ENCODE measurements around the gene IL17RD. TPM values are rescaled to one million over a fixed set of nuclear protein-coding genes. Genes with fewer than 3 reads are reported as not detected.

Gene IL17RD
- under 1 TPM; under 0.01 to 0.40 (median 0.29) TPM for total RNA-seq
- long read RNA-seq = 0 reads

DNA sequence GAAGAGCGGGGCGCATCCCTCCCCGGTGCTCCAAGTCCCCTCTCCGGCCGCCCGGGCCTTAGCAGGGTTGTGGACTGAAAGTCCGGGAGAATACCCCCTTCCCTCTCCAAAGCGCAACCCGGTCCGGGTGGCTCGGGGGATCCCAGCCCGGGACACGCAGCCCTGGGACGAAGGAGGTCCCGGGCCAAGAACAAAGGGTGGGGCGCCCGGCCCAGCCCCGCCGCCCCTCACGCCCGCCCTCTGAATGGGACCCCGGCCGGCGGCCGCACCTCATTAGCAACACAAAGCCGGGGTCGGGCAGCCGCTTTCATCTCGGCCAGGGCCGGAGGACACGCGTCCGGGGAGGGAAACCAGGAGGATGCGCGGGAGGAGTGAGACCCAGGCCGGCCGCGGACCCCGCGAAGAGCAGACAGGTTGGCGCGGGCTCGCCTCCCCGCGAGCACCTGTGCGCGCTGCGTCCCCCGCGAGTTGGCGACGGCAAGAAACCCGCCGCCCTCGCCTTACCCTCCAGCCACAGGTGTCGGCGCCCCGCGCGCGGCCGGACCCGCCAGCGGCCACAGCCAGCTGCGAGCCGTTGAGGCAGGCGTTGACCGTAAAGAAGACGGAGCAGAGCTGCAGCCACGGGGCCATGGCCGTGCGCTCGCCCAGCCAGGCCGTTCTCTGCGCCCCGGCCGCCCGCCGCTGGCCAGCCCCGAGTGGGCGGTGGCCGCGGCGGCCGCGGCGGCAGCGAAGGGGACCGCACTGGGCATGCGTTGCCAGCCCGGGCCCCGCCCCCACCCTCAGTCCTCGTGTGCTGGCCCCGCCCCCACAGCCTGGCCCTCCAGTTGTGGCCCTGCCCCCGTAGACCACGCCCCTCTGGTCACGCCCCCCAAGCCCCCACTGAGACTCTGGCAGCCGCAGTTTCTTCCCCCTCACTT is at the start of gene IL17RD:
IL17RD (minus strand) TSS at position 697 of the 917 bp plus-strand sequence; CDS start at position 630, 67 bp downstream.
- no peaks in the 10 kb centered on the region for H3K36me3 ChIP-seq
- intact Hi-C loops (cut with DNase I) = no loop called here
- TF ChIP-seq POLR2A (IDR thresholded peaks at IDR 0.05) = no peak
- TF ChIP-seq CTCF (IDR thresholded peaks at IDR 0.05) = no peak

GRCh38 chr3:57206423-57206822 is 41.3 kb upstream of the IL17RD start:
- no peak overlapping the region for H3K4me3 ChIP-seq
- H3K4me1 ChIP-seq = no peaks in the 10 kb centered on the region
- 71% methylated on average over 2 of the region's 2 CpGs for WGBS (ENCODE audit: insufficient coverage, low coverage, low lambda C conversion rate, missing lambda C conversion rate)
- no peaks in the 10 kb centered on the region for H3K36me3 ChIP-seq
- intact Hi-C loops (cut with DNase I) = no loop called here
- H3K9me3 ChIP-seq = no peaks in the 10 kb centered on the region
- ATAC-seq (no peak), DNase-seq (no peak)
- no peaks in the 10 kb centered on the region for H3K27me3 ChIP-seq
- TF ChIP-seq POLR2A (IDR thresholded peaks at IDR 0.05) (no peak), CTCF (IDR thresholded peaks at IDR 0.05) (no peak)
- no peak overlapping the region for H3K27ac ChIP-seq

More for the DNA sequence above, at the start of gene IL17RD:
- Histone ChIP-seq H3K27me3 (no peaks in the 10 kb centered on the region), H3K9me3 (no peaks in the 10 kb centered on the region), H3K4me1 (peaks cover 0 to 17% (median 3%) of the 10 kb centered on the region in 4 donors), H3K27ac (no peak within 1 kb of the TSS), H3K4me3 (peak within 1 kb of the TSS; percentile 58 to 70 (median 70))
- DNase-seq (peak; percentile 71 to 85 (median 73)), ATAC-seq (peak; percentile 85 to 89 (median 89))
- 0% methylated on average over 2 of the region's 98 CpGs for WGBS (ENCODE audit: insufficient coverage, low coverage, low lambda C conversion rate, missing lambda C conversion rate)

- intact Hi-C loops (cut with DNase I) = no loop called here
- no peak within 1 kb of the TSS for H3K27ac ChIP-seq
- no peak for TF ChIP-seq CTCF (IDR thresholded peaks at IDR 0.05)
- no peak for TF ChIP-seq POLR2A (IDR thresholded peaks at IDR 0.05)
- no peaks in the 10 kb centered on the region for H3K27me3 ChIP-seq
- 50% methylated on average over 3 of the region's 4 CpGs for WGBS (ENCODE audit: insufficient coverage, low coverage, low lambda C conversion rate, missing lambda C conversion rate)
- no peaks in the 10 kb centered on the region for H3K9me3 ChIP-seq
- no peaks in the 10 kb centered on the region for H3K4me1 ChIP-seq
- no peak for DNase-seq
- ATAC-seq = no peak
- no peak within 1 kb of the TSS for H3K4me3 ChIP-seq
- no peaks in the 10 kb centered on the region for H3K36me3 ChIP-seq
Measured at GRCh38 chr3:57199895-57200297, 34.7 kb upstream of the IL17RD start, which contains the start of gene HESX1. Gene HESX1, minus strand, starts transcription at chr3:57199978. Its CDS starts 60 bp downstream, at chr3:57199918.

DNA sequence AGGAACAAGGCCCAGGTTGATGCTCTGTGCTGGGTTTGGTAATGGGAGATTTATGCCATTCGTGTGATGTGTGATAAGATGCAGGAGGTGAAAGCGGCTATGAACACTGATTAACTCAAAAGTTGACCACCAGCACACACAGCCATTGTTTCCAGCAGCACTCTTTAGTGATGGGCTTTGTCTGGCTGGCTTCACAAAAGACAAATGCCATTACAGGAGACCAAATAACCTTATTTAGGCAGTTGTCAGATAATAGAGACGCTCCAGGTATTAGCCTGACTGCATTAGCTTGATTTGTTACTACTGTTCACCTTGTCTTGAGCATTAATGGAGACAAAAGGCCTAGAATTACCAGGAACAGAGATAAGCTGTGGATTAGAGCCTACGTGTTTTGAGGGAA is 29.5 kb upstream of the IL17RD start:
- Histone ChIP-seq H3K9me3 (no peaks in the 10 kb centered on the region), H3K4me1 (no peaks in the 10 kb centered on the region), H3K4me3 (no peak overlapping the region), H3K27ac (no peak overlapping the region), H3K36me3 (no peaks in the 10 kb centered on the region), H3K27me3 (no peaks in the 10 kb centered on the region)
- TF ChIP-seq POLR2A (IDR thresholded peaks at IDR 0.05) = no peak
- ATAC-seq (no peak), DNase-seq (no peak)
- intact Hi-C loops (cut with DNase I) = no loop called here
- 90% methylated on average over 3 of the region's 4 CpGs for WGBS (ENCODE audit: insufficient coverage, low coverage, low lambda C conversion rate, missing lambda C conversion rate)

GRCh38 chr3:57192028-57192427 is 26.9 kb upstream of the IL17RD start:
- no peak overlapping the region for H3K27ac ChIP-seq
- WGBS (ENCODE audit: insufficient coverage, low coverage, low lambda C conversion rate, missing lambda C conversion rate) = 86% methylated on average over 3 of the region's 3 CpGs
- TF ChIP-seq CTCF (IDR thresholded peaks at IDR 0.05) (no peak), POLR2A (IDR thresholded peaks at IDR 0.05) (no peak)
- no peaks in the 10 kb centered on the region for H3K4me1 ChIP-seq
- DNase-seq = no peak
- intact Hi-C loops (cut with DNase I) = no loop called here
- ATAC-seq = no peak
- no peaks in the 10 kb centered on the region for H3K9me3 ChIP-seq
- no peak overlapping the region for H3K4me3 ChIP-seq
- H3K27me3 ChIP-seq = no peaks in the 10 kb centered on the region
- H3K36me3 ChIP-seq = no peaks in the 10 kb centered on the region
